A673 (cell line): ENCODE results near the gene UNC79.

Source experiments
- CTCF ChIP-seq: fragments of 300-800, 200-600 bp; sonication (generic); conservative IDR thresholded peaks from 2 replicates; pipeline ENCODE4 v1.5.1; 2017; ENCODE audit warnings: low read depth, mild to moderate bottlenecking, antibody characterized with exemption, low read length, moderate library complexity, mixed read lengths
- EZH2 ChIP-seq: fragments of 200-600 bp; sonication (generic); IDR thresholded peaks from 2 replicates; pipeline ENCODE4 v1.6.1; 2017; ENCODE audit warnings: borderline replicate concordance, low read depth, mild to moderate bottlenecking, mixed read lengths, antibody characterized with exemption, low read length; ENCODE audit not compliant: poor library complexity, severe bottlenecking

DNA sequence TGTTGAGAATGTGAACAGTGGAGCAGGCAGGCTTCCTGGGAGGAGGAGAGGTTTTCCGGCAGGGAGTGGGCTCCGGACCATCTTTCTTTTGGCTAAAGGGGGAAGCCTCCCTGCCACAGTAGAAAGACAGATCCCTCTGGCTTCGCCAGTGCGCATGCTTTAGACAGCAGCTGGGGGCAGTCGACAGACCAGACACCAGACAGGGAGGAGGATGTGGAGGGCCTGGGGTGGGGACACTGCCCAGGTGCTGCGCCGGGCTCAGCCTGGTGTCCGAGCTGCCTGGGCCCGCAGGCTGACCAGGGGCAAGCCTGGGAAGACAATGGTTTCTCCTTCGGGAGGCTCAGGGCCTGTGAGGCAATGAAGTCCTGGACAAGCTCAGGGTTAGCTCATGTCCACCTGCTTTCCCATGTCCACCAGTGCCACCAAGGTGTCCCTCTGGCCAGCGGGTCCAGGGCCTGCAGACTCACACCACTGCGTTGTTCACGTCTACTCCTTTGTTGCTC is 290.3 kb downstream of the UNC79 start:
- TF ChIP-seq CTCF (no peak), EZH2 (no peak)
